Colon (tissue), 2 donors: ENCODE measurements around the gene GSAP.

ENCODE experiments used
- FAIRE-seq: peaks from 2 replicates; lab custom pipeline; 2012; peaks lifted over from hg19 to GRCh38; lab: Jason Lieb, UNC
- donor health status: control.
- donor health status: control.

GSAP gene

DNA sequence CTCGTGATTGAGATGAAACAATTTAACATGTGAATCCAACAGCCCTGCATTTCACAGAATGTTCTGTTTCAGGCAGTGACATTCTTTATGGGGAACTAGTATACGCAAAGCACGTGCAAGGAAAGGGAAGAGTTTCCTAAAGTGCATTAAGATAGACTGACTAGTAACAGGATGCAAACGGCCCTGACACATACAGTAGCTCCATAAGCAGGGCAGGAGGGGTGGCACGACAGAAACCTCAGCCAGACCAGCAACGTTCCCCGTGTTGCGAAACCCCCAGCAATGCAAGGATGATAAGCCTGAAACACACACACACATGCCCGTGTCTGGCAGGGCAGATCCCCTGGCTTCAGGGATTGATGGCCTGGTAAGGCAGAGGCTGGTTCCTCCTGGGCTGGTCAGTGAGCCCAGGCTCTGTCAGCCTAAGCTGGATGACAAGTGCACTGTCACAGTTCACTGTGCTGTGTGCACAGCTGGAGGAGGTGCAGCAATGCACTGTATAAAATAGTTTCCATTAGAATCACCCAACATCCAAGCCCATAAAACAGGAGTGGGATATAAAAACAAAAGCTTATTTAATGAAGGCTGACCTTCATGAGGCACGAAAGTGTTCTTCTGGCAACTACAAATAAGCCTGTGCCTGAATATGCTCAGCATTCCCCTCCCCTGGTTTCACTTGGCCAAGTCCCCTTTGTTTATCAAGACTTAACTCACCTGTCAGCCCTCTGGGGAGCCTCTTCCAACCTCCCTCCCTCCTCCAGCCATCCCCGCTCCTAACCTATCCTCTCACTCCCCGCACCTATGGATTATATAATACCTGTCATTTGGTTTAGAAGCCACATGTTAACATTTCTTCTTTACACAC, 88.8 kb downstream of the GSAP start:
- no peak for FAIRE-seq

DNA sequence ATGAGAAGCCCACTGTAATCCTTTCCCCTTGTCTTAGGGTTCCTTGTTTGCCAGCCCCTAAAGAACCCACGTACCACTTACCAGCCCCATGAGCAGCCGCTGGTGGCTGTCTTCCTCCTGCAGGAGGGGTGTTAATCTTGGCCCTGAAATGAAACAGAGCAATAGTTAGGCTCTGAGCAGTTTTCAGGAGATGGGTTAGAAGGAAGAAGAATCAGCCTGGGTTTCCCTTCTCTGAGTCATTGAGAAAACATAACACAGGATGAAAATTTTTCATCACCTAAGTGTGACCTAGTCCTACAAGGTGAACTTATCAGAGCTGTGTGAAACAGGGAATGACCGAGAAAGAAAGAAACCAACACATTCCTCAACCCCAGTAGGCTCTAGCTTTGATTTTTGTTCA, 90.0 kb downstream of the GSAP start:
- no peak for FAIRE-seq

DNA sequence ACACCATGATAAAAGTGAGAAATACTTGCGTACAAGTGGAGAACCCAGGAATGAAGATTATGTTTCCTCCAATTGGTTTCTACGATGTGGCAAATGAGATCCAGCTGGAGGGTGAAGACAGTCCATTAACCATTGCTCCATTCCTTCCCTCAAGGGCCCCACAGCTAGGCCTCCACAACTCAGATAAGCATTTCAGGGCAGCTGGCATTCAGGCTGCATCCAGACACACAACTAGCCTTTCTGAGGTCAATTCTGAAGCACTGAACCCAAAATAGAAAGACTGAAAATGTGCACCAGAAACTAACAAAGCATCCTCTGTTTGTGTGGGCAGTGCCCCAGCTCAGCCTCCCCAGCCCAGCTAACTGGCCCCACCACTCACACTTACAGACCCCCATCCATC, 94.8 kb downstream of the GSAP start:
- FAIRE-seq, result no peak

DNA sequence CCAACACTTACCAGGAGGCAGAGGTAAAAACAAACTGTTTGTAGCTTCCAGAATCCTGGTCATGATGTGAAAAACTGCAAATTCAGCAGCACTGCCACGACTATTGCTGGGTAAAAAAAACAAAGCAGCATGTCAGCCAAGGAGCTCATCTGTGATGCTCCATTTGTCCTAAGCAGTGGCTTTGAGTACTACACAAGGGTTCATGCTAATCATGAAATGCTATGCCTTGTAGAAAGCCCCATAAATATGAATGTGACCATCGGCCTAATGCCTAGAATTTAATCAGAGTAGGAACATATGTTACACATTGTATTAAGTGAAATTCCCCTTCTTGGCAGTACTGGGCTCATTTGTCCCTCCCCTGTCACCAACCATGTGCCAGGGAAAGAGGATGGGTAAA, 95.4 kb downstream of the GSAP start:
- FAIRE-seq, result no peak

DNA sequence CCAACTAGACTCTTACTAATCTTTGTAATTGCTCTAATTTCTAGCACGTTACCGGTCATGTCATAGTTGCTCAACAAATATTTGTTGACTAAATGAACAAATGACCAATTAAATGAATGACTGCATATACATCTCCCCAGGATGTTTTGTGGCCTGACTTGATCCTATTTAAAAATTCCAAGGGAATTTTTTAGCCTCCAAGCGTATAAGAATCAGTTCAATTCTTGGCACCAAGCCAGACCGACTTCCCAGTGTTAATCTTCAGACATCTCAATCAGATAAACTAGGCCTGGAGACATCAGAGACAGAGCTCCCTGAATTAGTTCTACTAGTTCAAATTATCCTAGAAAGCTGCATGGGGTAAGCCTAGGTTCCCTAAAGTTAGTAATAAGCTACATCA, 96.0 kb downstream of the GSAP start:
- FAIRE-seq, result no peak

DNA sequence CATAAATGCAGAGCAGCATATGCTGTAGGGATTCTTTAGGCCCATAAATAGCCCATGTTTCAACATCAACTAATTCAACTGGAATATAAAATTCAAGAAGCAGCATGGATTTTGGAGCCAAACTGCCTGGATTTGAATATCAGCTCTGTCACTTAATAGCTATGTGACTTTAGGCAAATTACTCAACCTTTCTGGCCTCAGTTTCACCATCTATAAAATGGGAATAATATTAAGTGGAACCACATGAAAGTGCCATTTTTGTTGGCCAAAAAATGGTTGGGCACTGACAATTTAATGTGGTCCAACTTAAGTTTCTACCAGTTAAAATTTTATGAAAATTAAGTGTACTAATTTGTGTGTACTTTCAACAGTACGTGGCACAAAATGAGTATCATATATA, 98.1 kb downstream of the GSAP start:
- FAIRE-seq, result no peak

DNA sequence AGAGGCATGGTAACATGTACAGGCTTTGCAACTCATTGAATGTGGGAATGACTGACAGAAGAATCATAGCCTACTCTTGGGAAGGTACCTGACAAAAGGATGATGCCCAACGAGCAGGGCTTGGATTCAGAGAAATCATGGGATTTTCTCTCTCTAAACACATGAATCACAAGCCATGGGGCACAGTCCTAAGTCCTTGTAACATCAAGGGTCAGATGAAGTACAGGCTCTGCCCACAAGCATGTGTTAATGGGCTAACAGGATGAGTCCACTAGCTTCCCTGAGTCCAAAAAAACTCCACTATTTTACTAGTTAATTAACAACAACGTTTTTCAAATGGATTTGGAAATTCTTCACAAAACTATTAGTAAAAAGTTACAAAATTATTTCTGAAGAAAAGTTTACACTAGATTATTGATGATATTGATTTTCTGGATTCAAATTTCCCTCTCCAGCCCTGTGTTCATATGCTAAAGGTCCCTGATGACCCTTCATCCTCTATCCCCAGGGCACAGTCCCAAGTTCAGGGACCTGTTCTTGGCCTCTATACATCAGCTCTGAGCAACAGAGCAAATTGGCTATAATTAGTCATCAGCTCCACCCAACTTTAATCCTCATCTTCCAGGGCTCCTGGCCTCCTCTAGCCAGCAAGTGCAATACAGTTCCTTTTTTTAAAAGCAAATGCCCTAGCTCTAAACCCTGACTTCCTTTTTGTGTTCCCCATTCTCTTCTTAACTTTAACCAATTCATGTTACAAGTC, 99.8 kb downstream of the GSAP start:
- FAIRE-seq, result no peak

DNA sequence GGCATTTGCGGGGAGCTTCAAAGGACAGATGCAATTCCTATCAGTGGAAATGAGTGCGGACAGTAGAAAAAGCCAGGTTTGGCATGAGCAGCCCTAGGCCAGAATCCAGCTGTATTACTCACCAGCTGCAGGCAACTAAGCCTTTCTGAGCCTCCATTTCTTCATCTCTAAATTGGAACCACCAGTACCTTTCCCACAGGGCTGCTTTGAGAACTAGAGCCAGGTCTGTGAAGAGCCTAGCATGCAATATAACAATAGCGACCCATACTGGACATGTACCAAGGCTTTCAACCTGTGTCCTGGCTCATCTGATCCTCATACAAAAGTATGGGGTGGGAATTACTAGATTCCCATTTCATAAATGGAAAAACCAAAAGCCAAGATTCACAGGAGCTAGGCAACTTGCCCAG, 101.0 kb downstream of the GSAP start:
- FAIRE-seq, result no peak

DNA sequence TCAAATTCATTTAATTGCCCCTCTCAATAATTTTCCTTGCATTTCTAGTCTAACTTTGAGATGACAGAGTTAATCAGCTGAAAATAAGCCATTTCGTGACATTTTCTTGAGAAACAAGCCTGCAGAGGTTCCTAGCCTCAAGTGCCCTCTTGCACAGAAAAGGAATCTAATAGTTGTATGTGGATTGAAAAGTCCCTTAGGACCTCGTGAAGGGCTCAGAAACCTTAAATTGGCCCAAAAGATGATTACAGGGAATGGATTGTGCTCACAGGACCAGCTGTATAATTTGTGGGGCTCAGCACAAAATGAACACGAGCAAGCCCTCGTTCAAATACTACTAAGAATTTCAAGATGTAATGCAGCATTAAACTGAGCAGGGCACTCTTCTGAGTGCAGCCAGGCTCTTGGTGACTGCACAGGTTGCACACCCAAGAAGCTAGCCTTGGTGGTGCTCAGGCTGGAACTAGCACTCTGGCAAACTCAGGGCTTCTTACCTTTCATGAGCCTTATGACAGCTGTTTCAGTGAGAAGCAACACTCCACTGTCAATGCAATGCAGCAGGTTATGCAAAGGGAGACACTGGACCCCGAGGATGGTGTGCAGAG, 102.2 kb downstream of the GSAP start:
- FAIRE-seq, result no peak

DNA sequence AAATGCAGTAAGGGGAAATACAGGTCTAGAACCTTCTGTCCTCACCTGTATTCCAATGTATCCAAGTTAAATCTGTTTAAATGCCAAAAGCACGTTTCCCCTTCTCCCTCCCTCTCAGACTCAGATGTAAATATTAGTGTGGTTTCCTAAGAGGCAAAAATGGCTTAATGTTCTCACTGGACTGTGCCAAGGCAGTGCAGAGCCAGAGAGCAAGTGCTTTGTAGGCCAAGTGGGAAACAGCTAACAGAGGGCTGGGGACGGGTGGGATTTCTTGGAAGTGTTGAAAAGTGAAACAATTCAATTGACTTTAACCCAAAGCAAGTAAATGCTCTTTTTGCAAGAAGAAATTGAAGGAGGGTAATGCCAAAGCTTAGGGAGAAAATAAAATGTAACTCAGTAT, 103.1 kb downstream of the GSAP start:
- FAIRE-seq, result no peak

DNA sequence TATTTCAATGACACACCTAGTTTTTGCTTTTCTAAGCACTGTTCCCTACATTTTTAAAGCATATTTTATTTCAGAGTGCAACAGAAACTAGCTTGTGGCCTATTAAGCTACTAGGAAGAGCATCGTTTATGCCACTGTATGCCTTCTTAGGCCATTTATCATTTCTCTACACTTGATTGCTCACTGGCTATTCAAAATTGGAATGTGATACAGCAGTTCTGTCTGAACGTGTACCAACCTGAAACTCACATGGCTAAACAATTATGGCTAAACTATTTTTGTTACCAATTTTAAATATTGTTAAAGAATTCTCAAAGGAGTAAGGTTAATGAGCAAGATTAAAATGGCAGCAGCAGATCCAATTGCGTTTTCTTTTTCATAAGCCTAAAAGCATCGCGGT, 105.2 kb downstream of the GSAP start:
- FAIRE-seq, result no peak

DNA sequence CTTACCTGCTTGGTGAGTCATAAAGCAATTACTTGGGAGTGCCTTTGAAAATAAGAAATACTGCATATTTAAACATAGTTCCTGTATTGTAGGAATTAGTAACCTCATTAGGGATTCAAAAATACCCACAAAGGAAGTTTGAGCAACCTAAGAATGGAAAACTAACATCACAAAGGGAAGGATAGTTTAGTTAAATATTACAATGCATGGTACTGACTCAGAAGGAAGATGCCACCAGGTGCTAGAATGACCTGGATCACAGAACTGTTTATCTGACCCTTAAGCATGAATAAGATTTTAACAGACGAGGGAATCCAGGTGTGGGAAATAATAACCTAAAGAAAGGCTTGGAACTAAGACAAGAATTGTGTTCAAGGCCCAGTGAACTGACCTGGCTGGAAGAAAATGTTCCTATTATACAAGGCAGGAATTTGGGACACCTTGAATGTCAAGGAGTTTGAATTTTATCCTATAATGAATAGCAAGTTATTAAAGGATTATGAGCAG, 106.4 kb downstream of the GSAP start:
- no peak for FAIRE-seq

DNA sequence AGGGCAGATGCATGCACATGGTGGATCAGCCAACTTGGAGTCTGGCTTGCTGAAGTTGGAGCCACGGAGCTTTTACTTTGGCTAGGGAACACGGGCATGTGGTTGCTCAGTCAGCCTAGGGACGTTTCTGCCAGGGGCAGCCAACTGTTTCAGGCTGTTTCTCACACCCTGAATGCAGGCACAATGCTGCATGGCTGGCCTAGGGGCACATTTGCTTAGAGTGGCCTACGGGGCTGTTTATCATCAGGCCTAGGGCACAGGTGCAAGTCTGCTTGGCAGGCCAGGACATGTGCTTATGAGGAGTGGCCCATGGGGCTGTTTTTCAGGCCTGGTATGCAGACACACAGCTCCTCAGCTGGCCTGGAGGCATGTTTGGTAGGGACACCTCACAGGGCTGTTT, 107.4 kb downstream of the GSAP start:
- FAIRE-seq, result no peak

DNA sequence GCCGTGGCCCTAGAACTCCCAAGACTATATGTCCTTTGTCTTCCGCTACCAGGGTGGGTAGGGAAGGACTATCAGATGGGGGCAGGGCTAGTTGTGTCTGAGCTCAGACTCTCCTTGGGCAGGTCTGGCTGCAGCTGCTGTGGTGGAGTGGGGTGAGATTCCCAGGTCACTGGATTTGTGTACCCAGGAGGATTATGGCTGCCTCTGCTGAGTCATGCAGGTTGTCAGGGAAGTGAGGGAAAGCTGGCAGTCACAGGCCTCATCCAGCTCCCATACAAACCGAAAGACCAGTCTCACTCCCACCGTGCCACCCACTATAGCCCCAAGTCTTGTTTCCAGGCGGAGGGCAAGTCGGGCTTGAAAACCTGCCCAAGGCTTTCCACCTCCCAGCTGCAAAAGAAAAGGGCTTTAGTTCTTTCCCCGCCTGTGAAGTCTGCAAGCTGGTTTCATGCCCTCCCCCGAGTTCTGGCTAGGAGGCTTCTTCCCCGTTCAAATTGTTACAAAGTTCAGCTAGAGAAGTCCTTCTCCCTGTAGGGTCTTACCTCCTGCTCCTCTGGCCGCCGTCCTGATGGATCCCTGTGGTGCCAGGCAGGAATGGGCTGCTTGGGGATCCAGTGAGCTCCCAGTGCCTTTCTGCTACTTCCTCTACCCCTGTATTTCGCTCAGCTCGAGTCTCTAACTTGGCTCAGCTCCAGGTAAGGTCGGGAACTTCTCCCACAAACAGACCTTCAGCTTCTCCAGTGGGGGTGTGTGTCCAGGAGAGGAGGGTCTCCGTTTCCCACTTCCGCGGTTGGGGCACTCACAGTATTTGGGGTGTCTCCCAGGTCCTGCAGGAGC, 109.7 kb downstream of the GSAP start:
- no peak for FAIRE-seq

DNA sequence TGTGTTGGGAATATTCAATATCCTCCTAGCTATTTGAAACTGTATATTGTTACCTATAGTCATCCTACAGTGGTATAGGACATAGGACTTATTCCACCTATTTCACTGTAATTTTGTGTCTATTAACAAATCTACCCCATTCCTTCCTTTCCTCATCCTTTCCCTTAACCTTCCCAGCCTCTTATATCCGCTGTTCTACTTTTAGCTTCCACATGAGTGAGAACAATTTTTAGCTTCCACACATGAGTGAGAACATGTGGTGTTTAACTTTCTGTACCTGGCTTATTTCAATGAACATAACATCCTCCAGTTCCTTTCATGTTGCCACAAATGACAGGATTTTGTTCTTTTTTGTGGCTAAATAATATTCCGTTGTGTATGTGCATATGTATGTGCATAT, 120.6 kb downstream of the GSAP start:
- FAIRE-seq, result no peak

DNA sequence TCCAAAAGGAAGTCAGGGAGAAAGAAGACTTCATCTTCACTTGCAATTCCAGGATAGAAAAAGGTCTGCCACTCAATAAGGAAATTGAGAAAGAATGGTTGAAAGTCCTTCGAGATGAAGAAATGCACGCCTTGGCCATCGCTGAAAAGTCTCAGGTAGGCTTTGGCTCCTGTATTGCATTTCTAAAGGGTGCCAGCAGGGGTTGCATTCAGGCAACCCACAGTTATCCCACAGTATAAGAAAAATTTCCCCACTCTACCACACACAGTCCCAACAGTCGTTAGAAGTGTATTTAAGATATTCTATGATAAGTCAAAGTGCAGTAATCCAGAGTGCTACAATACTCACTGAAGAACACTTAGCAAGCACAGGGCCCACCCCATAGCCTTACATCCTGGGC, 123.1 kb downstream of the GSAP start:
- FAIRE-seq, result no peak

DNA sequence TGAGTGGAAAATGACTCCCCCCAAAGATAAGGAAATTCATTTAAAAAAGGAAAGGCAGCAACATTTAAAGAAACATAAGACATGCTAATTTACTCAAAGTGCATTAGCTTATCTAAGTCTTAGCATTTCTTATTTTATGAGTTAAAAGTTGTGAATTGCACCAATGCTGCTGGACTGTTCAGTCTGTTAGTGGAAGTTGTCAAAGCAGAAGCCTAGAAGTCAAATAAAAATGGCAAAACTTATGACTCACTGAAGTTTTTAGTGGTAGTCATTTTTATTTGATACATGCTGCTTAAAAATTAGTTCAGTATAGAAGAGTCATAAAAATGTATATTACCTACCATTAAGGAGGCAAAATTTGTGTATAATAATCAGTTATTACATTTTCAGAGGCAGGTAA, 125.7 kb downstream of the GSAP start:
- FAIRE-seq, result no peak

DNA sequence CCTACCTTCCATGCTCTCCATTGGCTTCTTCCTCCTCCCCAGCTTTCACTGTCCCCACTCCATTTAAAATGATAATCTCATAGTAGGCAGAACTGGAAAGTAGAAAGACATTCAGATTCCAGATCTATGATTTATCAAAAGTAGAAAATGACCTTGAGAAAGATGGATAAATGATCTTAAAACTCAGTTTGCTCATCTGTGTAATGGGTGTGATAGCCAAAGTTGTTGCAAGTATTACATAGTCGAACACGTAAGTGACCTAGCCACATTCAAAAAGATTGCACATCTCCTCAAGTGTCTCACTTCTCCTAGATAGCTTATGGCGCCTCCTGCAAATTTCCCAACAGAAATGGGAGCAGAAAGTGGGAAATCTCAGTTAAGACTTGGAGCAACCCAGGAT, 126.8 kb downstream of the GSAP start:
- FAIRE-seq, result no peak

DNA sequence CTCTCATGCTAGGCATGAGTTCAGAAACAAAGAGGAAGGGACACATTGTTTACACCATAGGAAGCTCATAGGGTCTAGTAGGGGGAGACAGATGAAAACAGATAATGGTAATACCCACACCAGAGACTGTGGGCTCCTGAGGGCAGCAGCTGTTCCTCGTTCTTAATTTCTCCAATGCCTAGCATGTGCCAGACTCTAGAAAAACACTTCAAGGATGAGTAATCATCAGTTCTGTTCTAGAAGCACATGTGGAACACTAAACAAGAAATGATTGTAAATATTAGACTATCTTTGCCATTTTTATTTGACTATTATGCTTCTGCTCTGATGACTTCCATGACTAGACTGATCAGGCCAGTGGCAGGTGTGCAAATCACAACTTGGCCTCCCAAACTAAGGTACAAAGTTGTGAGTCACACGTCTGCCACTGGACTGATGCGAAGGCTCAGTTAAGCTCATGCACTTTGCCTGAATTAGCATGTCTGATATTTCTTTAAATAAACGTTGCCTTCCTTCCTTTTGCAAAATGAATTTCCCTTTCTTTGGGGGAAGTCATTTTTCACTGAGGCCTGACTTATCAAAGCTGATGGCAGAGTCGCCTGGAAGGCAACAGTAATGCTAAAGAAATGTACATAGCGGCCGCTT, 127.4 kb downstream of the GSAP start:
- FAIRE-seq, result no peak

DNA sequence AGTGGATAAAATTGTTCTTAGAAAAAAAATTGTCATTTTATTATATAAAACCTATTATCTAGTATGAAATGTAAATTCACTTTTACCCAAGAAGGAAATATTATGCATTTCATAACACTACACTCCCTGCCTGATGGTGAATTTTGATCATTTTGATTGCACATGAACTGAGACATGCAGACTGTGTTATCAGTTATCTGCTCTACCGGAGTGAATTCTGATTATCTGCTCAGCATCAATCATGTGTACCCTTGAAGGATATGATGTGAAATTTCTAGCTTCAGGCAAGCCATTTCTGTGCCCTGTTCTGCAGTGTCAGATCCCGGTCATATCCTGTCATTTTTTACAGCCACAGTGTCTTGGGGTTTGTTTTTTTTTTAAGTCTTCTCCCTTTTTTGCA, 131.5 kb downstream of the GSAP start:
- no peak for FAIRE-seq

DNA sequence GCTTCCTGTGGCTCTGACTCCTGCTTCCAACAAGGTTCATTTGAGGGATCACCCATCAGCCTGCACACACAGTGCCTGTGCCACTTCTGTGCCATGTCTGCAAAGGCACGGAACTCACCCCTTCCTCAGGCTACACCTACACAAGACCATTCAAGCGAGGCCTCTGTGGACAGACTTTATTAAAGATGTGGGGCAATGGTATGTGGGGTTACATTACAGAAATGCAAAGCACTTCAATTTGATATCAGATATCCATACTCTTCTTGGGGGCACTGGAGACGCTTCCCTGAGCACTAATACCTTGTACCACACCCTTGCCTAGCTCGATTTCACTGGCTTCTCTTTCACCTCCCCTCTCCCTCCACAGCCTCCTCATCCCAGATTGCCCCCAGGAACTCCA, 132.1 kb downstream of the GSAP start:
- no peak for FAIRE-seq

DNA sequence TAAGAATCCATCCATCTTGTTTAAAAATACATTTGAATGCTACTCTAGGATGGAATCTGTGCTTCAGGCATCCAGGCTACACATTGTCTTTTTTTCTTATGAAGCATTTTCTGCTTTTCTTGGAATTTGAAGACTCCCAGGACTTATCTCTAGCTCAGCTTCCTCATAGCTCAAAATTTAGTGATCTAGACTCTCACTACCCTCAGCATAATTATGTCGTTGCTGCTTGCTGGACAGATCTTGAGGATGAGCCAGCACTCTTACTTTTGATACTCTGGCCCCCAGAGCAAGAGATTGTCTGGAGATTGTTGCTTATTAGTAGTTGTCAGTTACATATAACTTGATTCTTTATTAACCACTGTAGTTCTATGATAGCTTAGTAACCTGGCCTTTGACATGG, 133.3 kb downstream of the GSAP start:
- FAIRE-seq, result no peak
